Central memory CD4-positive, alpha-beta T cell (primary cell): ENCODE data around the gene CUZD1.

Source experiments
- DNase-seq: peaks from one replicate; pipeline ENCODE4 v3.0.0; 2022

The CUZD1 gene

DNA sequence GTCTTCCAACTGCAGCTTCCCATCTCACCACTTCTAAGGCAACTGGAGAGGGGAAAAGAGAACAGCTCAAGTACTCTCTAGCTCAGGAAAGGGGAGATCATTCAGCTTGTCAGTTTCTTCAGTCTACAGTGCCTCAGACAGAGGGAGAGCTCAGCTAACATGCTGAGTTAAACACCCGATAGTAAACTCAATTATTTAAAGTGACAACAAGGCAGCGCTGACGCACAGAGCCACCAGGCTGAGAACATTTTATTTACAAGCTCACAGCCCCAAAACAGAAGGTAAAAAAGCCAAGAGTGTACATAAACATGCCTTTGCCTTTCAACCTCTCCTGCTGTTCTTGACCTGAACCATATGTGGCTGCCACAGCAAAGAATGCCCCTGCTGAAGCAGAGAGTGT, 10.1 kb upstream of the CUZD1 start:
- no peak for DNase-seq

DNA sequence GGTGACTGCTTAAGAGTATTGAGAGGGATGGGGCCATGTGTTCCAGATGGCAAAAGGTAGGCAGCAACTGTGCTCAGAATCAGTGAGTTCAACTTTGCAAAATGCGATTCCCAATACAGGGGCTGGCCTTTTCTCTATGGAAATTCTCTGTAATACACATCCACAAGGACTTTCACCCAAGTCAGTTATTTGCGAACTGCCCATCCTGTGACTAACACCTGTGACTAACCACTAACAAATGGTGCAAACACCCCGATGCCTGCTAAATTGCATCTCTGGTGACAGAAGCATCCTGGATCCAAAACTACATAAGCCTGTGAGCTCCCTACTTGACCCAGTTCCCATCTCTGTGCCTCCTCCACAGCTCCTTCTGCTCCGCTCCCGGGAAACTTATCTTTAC, 9.0 kb upstream of the CUZD1 start:
- DNase-seq = no peak

DNA sequence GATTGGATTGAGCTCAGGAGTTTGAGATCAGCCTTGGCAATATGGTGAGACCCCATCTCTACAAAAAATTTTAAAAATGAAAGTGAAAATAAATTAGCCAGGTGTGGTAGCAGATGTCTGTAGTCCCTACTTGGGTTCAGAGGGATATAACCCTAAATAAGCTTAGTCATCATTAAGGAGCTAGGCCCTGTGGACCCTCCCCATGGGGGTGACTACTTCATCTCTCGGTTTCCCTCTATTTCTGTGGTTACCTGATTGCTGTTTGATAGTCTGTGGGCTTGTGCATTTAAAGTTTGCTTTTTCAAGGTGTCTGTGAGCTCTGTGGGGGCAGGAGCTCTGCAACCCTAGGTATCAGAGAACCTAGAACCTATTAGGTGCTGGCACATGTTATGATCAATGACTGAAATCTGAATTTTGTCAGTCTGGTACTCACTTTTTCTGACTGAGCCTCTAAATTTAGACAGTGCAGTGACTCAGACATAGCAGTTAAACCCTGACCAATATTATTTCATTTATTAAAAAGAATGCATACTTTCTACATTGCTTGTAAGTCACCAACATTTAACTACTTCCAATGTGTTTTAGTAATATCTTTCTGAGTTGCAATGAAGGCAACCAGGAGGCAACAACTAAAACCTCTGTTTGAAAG, 8.1 kb upstream of the CUZD1 start:
- no peak for DNase-seq

DNA sequence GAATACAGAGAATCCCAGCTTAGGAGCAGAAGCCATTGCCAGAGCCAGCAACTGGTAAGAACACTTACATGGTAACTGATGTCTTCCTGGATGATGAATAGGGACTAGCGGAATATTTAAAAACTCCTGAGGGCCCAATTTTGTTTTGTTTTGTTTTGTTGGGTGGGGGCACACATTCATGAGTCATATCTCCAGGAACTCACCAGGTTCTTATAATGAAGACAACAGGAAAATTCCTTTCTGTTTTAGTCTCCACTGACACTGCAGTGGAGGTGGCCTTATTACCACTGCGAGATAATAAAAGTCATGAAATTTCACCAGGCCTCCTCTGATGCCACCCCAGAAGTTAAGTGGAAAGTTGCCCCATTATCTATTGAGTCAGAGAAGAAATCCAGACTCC, 6.6 kb upstream of the CUZD1 start:
- DNase-seq = no peak

DNA sequence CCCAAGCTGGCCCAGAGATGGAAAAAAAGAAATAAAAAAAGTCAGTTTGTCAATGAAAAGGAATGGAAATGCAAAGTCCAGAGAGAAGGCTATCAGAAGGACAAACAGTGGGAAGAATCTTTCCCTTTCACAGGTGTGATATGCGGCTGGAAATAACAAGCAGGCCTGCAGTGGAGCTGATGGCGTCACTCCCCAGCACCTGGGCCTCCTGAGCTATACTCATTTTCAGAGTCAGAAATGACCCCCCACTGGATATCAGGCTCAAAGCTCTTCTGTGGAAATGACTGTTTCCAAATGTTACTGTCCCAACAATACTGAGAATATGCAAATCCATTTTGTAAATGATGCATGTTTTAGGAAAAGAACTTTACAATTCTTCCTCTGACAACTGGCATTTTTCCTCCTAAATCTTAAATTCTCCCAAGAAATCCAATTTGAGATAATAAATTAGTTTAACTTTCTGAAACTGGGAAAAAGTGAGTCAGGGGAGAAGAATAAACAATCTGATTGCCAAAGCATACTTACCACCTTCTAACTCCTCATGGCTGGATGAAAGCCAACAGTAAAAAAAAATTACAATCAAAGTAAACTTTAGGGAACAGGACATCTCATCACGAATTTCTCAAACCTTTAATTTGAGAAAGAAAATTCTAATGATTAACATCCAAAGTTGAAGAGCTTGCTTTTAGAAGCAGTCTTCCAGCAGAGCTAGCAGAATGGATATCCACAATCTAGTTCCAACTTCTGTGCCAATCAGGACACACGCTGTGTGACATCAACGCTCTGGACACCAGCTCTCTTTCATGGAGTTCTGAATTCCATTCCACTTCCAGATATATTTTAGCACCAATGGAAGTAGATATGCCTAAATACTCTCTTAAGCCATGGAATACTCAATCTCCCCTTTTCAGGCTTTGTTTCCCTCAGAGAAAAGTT, 5.3 kb upstream of the CUZD1 start:
- DNase-seq = no peak

DNA sequence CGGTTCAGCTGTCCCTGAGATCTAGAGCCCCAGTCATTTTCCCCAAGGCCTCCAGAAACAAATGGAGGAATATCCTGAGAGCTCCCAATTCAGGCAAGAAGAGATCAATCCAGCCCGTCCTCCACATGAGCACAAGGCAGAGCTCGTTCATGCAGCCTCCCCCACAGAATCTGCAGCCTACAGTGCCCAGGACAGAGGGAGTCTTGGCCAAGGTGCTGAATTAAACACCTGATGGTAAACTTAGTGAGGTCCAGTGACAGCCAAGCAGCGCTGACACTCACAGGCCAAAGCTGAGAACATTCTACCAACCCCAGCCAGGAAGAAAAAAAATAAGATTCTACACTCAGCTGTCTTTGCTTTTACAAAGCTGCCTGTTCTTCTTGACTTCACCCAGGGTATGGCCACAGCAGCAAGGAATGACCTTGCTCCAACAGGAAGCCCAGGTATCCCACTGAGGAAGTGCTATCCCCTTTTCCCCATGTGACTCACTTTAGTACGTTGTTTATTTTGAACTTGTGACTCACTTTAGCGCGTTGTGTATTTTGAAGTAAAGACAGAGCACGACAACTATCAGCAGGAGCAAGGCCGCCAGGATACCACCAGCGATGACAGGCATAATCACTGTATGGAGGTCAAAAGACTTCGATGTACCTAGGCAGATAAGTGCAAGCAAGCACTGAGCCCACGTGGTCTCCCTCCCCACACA, 4.4 kb upstream of the CUZD1 start:
- DNase-seq = no peak

DNA sequence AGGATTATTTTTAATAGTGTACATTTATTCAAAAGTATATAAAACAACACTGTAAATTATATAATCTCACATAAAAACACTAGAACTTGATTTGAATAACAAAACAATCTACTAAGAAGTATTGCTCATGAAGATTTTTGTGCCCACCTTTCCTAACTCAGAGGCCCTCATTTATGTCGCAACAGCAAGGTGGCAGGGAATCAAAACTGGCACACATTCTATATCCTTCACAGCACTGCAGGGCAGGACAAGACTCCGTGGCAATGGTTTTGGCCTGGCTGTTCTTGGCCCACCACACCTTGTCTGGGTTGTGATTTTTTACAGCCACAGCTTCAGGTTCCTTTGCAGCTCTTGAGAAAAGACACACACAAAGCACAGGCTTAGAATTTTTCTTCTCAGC, 3.4 kb upstream of the CUZD1 start:
- no peak for DNase-seq

DNA sequence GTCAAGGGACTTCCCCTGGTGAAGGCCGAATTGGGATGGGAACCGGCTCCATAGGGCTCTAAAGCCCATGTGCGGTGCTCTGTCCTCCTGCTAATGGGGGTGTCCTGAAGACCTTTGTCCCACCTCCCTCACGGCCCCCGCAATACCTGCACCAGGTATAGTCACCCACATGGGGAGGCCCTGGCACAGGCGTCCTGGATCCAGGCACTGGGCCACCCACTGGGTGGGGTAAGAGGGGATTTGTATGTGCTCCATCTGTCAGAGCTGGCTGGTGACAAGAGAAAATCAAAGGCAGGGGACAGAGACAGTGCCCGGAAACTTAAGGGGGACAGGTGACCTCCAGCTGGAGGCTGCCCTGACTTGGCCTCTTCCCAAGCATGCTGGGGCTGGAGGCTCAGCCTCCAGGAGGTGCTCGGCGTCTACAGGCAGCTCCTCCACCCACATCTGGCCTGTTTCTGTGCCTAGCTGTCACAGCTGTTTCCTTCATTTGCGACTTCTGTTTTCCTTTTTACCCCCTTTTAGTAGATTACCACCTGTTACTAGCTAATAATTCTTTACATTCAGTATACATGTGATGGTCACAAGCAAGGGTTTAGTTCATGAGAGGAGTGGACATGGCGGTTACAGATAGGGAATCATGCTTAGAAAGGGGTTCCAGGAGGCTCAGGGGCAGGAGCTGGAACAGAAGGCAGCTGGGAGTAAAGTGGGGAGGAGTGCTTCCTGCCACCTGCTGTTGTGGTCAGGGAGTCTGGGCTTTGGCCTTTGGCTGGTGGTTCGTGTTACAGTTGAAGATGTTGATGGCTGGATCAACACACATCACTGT, 2.3 kb upstream of the CUZD1 start:
- no peak for DNase-seq

DNA sequence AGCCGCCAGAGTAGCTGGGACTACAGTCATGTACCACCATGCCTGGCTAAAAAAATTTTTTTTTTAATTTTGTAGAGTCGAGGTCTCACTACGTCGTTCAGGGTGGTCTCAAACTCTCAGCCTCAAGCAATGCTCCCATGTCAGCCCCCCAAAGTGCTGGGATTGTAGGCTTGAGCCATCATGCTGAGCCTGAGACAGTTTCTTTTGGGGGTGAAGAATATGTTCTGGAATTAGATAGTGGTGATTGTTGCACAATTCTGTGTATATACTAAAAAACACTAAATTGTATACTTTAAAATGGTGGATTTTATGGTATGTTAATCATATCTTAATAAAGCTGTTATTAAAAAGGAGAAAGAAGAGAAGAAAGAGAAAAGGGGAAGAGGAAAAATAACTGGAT, 1.5 kb downstream of the CUZD1 start:
- no peak for DNase-seq

DNA sequence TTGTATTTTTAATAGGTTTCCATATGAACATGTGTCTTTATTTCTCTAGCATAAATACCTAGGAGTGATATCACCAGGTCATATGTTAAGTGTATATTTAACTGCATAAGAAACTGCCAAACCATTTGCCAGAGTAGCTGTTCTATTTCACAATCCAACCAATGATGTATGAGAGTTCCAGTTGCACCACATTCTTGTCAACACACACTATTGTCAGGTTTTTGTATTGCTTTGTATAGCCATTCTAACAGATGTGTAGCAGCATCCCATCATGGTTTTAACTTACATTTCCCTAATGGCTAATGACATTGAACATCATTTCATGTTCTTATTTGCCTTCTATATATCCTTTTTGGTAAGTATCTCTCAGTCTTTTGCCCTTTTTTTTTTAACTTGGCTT, 4.1 kb downstream of the CUZD1 start:
- no peak for DNase-seq

DNA sequence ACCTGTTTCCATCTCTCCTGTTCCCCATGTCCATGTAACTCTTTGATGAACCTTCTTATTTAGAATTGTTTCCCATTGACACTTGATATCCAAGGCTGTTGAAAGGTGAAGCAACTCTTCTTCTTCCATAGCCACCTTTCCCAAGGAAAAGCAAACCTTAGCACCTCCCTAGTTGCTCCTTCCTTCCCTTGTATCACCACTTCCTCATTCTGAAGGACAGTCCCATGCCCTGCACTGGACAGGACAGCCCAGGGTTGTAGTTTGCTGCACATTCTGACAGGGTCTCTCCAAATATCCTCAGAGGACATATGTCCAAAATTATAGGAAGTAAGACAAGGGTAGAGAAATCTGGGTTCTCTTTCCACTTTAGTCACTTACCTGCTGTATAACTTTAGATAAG, 6.2 kb downstream of the CUZD1 start:
- no peak for DNase-seq

DNA sequence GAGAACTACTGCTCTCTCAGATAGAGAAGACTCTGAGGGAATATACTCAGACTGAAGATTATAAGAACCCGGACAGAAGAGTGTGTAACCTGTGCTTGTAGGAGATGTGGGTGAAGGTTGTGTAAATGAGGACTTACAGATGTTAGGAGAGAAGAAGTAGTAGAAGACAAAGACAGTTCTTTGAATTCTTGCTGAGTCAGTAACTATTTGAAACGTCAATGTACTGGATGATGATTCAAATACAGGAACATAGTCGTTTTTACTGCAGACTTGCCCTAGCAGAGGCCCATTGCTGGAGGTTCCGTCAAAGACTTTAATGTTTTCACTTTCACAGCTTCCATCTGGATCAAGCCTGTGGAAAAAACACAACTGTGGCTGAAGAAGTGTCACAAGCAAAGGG, 6.8 kb downstream of the CUZD1 start:
- no peak for DNase-seq

DNA sequence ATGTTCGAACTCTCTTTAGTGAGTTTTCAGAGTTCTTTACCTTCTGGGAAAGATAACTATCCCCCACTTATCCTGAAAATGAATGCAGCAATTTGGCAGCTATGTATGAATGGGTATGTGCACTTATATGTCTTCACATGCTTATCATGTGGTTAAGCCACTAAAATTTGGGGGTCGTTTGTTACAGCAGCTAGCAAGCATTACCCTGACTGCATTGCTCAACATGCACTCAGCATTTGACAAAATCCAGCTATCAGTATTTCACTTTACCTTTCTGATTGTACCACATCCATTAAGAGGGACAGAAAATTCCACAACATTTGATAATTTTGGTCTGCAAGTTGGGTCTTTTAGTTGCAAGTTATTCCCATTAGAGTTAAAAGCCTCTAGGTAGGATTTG, 9.7 kb downstream of the CUZD1 start:
- DNase-seq = no peak

DNA sequence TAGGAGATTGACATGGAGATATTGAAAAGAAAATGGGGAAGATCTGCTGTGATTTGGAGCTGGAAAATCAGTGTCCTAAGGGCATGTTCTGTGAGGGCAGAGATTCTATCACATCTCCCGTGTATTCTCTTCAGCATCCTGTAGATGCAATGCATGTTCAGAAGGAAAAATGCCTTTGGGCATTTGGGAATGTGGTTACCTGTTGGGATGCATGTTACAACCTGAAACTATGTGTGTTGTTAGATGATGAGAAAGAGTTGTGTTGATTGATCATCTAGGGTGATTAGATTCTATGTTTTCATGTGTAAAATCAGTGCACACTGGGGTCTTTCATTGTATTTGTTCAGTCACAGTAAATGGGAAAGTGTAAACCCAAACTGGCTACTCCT, 14.7 kb downstream of the CUZD1 start:
- DNase-seq = no peak

DNA sequence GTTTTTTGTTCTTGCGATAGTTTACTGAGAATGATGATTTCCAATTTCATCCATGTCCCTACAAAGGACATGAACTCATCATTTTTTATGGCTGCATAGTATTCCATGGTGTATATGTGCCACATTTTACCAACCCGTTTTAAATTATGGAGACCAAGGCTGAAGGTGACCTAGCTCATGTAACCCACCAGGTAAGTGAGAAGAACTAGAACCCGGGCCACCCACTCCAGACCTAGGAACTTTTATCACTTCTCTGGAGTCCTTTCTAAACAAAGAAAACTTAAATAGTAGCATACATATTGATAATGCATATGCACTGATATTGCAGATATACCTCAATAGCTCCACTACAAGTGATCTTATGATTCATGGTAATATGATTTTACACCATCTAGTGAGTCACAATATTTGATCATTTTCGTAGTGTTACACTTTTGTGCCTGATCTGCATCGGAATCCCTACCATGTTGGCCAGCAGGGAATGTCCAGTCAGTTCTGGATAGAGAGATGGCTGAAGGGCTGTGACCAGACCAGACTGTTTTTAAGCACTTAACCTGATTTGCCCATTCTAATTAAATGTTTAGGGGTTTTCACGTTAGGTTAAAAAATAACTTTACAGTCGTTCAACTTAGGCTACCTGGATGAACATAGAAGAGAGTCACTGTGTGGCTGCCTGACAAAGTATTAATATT, 15.2 kb downstream of the CUZD1 start:
- no peak for DNase-seq

DNA sequence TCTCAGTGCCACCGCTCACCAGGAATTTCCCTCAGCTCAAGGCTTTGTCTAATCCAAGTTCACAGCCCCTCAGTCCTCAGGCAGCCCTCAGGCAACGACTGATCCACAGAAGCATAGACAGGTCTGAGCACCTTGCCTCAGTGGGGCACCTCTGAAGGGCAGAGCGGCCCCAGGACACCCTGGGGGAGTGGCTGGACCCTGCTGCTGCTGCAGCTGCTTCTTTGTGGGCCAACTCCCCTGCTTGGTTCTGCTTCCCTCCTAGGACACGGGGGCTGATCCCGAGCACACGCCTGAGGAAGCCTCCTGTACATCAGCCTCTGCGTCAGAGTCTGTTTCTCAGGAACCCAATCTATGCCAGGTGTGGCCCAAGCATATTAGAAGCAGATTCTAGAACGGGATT, 16.2 kb downstream of the CUZD1 start:
- DNase-seq = no peak

DNA sequence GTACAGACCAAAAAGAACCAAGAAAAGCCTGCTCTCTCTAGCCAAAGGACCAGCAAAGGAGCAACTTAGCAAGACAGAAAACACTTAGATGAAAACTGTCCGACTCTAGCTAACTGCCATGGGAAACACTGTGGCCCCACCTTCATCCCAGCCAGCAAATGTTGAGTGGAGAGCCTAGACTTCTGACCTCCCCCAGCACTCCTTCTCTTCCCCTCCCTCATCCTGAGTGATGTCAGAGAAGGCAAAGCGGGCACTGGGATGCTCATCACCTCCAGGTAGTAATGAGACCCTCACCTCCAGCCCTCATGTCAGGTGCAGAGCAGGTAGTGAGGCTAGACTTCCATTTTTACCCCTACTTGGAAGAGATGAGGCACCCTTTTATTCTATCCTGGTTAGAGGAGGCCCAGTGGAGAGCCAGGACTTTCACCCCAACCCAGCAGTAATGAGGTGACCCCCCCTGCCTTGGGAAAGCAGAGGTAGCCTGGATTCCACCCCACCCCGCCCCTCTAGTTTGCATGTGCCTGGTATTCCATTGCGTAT, 16.9 kb downstream of the CUZD1 start:
- no peak for DNase-seq

DNA sequence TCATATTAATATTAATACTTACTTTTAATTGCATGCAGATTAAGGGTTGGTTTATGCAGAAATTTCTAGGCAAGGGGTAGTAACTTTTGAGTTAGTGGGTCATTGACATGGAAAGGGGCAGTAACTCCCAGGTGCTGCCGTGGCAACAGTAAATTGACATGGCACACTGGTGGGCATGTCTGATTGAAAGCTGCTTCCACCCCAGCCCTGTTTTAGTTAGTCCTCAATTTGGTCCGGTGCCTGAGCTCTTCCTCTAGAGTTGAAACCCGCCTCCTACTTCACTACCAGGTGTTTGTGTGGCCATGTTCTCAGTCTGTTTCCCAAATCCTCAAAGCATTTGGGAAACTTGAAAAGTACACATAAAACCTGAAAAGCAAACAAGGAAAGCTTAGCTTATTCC, 18.4 kb downstream of the CUZD1 start:
- no peak for DNase-seq

DNA sequence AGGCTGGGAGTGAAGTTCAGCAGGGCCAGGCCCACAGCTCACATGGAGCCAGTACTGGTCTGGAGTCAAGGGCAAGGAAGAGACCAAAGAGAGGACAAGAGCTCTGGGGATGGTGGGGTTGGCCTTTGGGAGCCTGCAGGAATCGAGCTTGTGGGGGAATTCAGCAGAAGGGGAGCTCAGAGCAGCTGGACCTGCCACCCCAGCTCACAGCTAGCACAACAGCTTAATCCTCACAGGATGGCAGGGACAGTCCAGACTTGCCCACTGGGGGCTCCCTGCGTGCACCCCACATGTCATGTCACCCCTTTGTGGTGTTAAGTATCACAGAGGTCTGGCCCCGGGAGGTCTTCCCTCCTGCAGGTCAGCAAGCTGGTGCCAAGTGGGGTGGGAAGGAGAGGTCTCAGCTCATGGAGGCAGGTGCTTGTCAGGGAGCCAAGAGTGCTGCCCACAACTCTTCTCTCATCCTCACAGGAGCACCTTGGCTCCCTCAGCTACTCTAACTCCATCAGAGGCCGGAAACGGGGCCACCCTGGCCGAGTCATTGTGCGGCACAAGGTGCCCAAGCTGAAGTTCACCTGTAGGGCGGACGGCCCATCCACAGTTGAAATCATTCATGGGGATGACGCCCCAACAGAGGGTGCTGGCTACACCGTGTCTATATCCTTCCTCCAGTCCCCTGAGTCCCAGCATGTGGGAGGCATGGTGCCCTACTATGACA, 22.5 kb downstream of the CUZD1 start:
- DNase-seq = no peak

DNA sequence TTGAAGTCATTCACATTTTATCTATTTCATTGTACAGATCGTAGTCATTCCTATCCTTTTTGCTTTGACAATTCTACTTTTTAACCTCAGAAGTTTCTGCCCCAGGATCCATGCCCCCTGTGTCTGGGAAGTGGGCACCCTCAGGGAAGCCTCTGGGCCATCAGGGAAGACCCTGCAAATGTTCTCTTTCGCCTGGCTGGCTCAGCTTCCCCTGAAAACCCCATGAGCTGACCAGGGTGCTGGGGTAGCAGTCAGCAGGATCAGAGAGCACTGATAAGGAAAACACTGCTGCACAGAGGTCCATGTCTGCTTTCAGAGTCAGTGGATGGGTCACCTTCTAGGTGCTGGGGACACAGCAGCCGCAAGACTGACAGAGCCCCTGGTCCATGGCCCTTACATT, 23.8 kb downstream of the CUZD1 start:
- DNase-seq = no peak

DNA sequence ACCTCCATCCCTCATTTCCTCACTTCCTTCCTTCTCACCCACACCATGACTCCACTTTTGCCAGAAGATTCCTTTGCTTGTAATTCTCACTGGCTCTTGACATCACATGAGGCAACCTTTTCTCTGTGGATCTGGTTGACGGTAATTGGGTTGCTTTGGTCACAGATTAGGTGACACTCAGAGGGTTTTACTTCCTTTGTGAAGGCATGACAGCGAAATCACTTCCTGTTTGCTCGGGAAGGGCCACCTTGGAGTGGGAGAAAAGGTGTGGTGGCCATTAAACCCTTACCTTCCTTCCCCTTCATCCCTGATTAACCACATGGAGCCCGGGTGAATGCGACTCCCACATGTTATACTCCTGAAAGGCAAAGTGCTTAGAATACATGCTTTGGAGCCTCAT, 30.2 kb downstream of the CUZD1 start:
- DNase-seq = no peak
